Vagina (tissue), 2 donors: ENCODE data around the gene DCHS2.

Source experiments
- POLR2AphosphoS5 ChIP-seq, 2 donors: sonication (generic); formaldehyde crosslinking; IDR thresholded peaks; one replicate each; pipeline ENCODE4 v1.9.0; 2017; ENCODE audit warnings: antibody characterized with exemption in 2 of 2, mild to moderate bottlenecking in 2 of 2, low read depth in 1 of 2; ENCODE audit not compliant: insufficient read depth in 1 of 2
- TF ChIP-seq, protein P1 (sequence below), 3 experiments: fragments of 450-650 bp in 2 of 3; fragments of 200-600 bp in 1 of 3; sonication (generic) in 1 of 3; IDR thresholded peaks; one replicate each; pipeline ENCODE4 v1.5.1; 2017 to 2019; ENCODE audit warnings: antibody characterized with exemption in 3 of 3, mild to moderate bottlenecking in 2 of 3, moderate library complexity in 2 of 3

GRCh38 chr4:154293427-154293826 lies 198.2 kb downstream of the DCHS2 start:
- TF ChIP-seq, protein P1, sequence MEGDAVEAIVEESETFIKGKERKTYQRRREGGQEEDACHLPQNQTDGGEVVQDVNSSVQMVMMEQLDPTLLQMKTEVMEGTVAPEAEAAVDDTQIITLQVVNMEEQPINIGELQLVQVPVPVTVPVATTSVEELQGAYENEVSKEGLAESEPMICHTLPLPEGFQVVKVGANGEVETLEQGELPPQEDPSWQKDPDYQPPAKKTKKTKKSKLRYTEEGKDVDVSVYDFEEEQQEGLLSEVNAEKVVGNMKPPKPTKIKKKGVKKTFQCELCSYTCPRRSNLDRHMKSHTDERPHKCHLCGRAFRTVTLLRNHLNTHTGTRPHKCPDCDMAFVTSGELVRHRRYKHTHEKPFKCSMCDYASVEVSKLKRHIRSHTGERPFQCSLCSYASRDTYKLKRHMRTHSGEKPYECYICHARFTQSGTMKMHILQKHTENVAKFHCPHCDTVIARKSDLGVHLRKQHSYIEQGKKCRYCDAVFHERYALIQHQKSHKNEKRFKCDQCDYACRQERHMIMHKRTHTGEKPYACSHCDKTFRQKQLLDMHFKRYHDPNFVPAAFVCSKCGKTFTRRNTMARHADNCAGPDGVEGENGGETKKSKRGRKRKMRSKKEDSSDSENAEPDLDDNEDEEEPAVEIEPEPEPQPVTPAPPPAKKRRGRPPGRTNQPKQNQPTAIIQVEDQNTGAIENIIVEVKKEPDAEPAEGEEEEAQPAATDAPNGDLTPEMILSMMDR (IDR thresholded peaks at IDR 0.05), result no peak
- TF ChIP-seq POLR2AphosphoS5 (IDR thresholded peaks at IDR 0.05; ENCODE audit: insufficient read depth in 1 of 2, low read depth in 1 of 2), result no peak
